ENCODE measurements around the gene CCDC40. TPM values are rescaled to one million over a fixed set of nuclear protein-coding genes. Genes with fewer than 3 reads are reported as not detected.

The CCDC40 gene
- total RNA-seq, 1 donor from 2014 or later = 7.7 TPM

- Histone ChIP-seq H3K79me2 (ENCODE audit: low read depth) (no peaks in the 10 kb centered on the region), H3F3A (ENCODE audit: low read depth) (no peaks in the 10 kb centered on the region), H3K4me3 (no peak overlapping the region), H3K27me3 (no peaks in the 10 kb centered on the region), H2AFZ (replicated peaks) (no peak overlapping the region), H3K27ac (no peak overlapping the region), H3K9ac (no peak overlapping the region), H3K4me1 (no peaks in the 10 kb centered on the region), H3K4me2 (no peak overlapping the region), H3K36me3 (no peaks in the 10 kb centered on the region), H4K20me1 (ENCODE audit: low read depth) (peaks cover 7% of the 10 kb centered on the region), H3K9me3 (ENCODE audit: low read depth) (no peaks in the 10 kb centered on the region)
- TF ChIP-seq EZH2 (IDR thresholded peaks at IDR 0.05) (no peak), CTCF (IDR thresholded peaks at IDR 0.05) (no peak)
- no peak for DNase-seq (ENCODE audit: low spot score)
- no peak overlapping the region for H3K4me3 Mint-ChIP-seq
- H3K4me1 Mint-ChIP-seq = no peaks in the 10 kb centered on the region
- H3K27me3 Mint-ChIP-seq (ENCODE audit: insufficient read depth, low read depth) = peaks cover 4% of the 10 kb centered on the region
- H3K36me3 Mint-ChIP-seq = peaks cover 17% of the 10 kb centered on the region
- no peaks in the 10 kb centered on the region for H3K9me3 Mint-ChIP-seq
- H3K27ac Mint-ChIP-seq = no peak overlapping the region
Measured at GRCh38 chr17:80000136-80000535, 36.3 kb upstream of the CCDC40 start.

- Mint-ChIP-seq H3K9me3 (no peaks in the 10 kb centered on the region), H3K27me3 (ENCODE audit: insufficient read depth, low read depth) (peaks cover 2% of the 10 kb centered on the region), H3K27ac (no peak overlapping the region), H3K36me3 (peaks cover 19% of the 10 kb centered on the region), H3K4me1 (no peaks in the 10 kb centered on the region), H3K4me3 (no peak overlapping the region)
- no peaks in the 10 kb centered on the region for H3K9me3 ChIP-seq (ENCODE audit: low read depth)
- TF ChIP-seq EZH2 (IDR thresholded peaks at IDR 0.05) (no peak), CTCF (IDR thresholded peaks at IDR 0.05) (no peak), EZH2phosphoT487 (IDR thresholded peaks at IDR 0.05) (no peak)
- no peaks in the 10 kb centered on the region for H3K79me2 ChIP-seq (ENCODE audit: low read depth)
- peaks cover 16% of the 10 kb centered on the region for H4K20me1 ChIP-seq (ENCODE audit: low read depth)
- no peaks in the 10 kb centered on the region for H3F3A ChIP-seq (ENCODE audit: low read depth)
- H2AFZ ChIP-seq (replicated peaks) = no peak overlapping the region
- H3K4me3 ChIP-seq = no peak overlapping the region
- H3K4me1 ChIP-seq = no peaks in the 10 kb centered on the region
- no peak overlapping the region for H3K27ac ChIP-seq
- no peak for DNase-seq (ENCODE audit: low spot score)
- H3K9ac ChIP-seq = no peak overlapping the region
- no peak overlapping the region for H3K4me2 ChIP-seq
- H3K27me3 ChIP-seq = no peaks in the 10 kb centered on the region
- H3K36me3 ChIP-seq = no peaks in the 10 kb centered on the region
Measured at GRCh38 chr17:80000981-80001775, 35.3 kb upstream of the CCDC40 start.

GRCh38 chr17:80002070-80002641 is 34.3 kb upstream of the CCDC40 start:
- H3K4me3 ChIP-seq = no peak overlapping the region
- H3F3A ChIP-seq (ENCODE audit: low read depth) = no peaks in the 10 kb centered on the region
- H2AFZ ChIP-seq (replicated peaks) = no peak overlapping the region
- no peaks in the 10 kb centered on the region for H3K27me3 ChIP-seq
- DNase-seq (ENCODE audit: low spot score) = no peak
- H4K20me1 ChIP-seq (ENCODE audit: low read depth) = peaks cover 19% of the 10 kb centered on the region
- Mint-ChIP-seq H3K36me3 (peaks cover 19% of the 10 kb centered on the region), H3K4me3 (no peak overlapping the region), H3K4me1 (no peaks in the 10 kb centered on the region), H3K27ac (no peak overlapping the region), H3K27me3 (ENCODE audit: insufficient read depth, low read depth) (peaks cover 2% of the 10 kb centered on the region), H3K9me3 (no peaks in the 10 kb centered on the region)
- H3K36me3 ChIP-seq = no peaks in the 10 kb centered on the region
- no peak overlapping the region for H3K9ac ChIP-seq
- no peak overlapping the region for H3K27ac ChIP-seq
- H3K4me2 ChIP-seq = no peak overlapping the region
- TF ChIP-seq EZH2phosphoT487 (IDR thresholded peaks at IDR 0.05) (no peak), EZH2 (IDR thresholded peaks at IDR 0.05) (no peak), CTCF (IDR thresholded peaks at IDR 0.05) (no peak)
- H3K9me3 ChIP-seq (ENCODE audit: low read depth) = no peaks in the 10 kb centered on the region
- H3K79me2 ChIP-seq (ENCODE audit: low read depth) = no peaks in the 10 kb centered on the region
- H3K4me1 ChIP-seq = no peaks in the 10 kb centered on the region
